Keratinocyte (primary cell): ENCODE measurements around the gene SORD. TPM values are rescaled to one million over a fixed set of nuclear protein-coding genes. Genes with fewer than 3 reads are reported as not detected.
A peak's percentile ranks its signal among the peaks of the same experiment; 100 is the strongest.

Experiments used
- DNase-seq: peaks from one replicate; pipeline ENCODE4 v3.0.0-alpha.2; 2011; ENCODE audit warnings: low read depth, missing footprints, low spot score
- FAIRE-seq: peaks from 2 replicates; lab custom pipeline; 2011; peaks lifted over from hg19 to GRCh38; lab: Jason Lieb, UNC
- H2AFZ ChIP-seq: 2 replicates; pipeline ENCODE4 v1.6.0; 2012; ENCODE audit warnings: low read length, control low read depth, inconsistent platforms; ENCODE audit not compliant: control insufficient read depth
- H3K27ac ChIP-seq: 2 replicates; pipeline ENCODE4 v1.5.1; 2011; ENCODE audit warnings: low read length; ENCODE audit not compliant: control insufficient read depth, insufficient read depth
- H3K27me3 ChIP-seq: 3 replicates; pipeline ENCODE4 v1.6.0; 2011; ENCODE audit warnings: low read length; ENCODE audit not compliant: control insufficient read depth, insufficient read depth; ENCODE audit errors: extremely low read depth
- H3K36me3 ChIP-seq, 2 experiments: 2 replicates in 1 of 2; 3 replicates in 1 of 2; pipeline ENCODE4 v1.5.1; 2011; ENCODE audit warnings: low read length in 2 of 2, mild to moderate bottlenecking in 1 of 2; ENCODE audit not compliant: control insufficient read depth in 2 of 2, insufficient read depth in 2 of 2; ENCODE audit errors: extremely low read depth in 1 of 2
- H3K4me1 ChIP-seq: 3 replicates; pipeline ENCODE4 v1.5.1; 2011; ENCODE audit warnings: low read length; ENCODE audit not compliant: control insufficient read depth, insufficient read depth; ENCODE audit errors: extremely low read depth
- H3K4me2 ChIP-seq: 3 replicates; pipeline ENCODE4 v1.6.0; 2011; ENCODE audit warnings: low read depth, low read length; ENCODE audit not compliant: control insufficient read depth, insufficient read depth; ENCODE audit errors: extremely low read depth
- H3K4me3 ChIP-seq, 3 experiments: fragments of 200-600 bp in 1 of 3; sonication (generic) in 1 of 3; 2 replicates in 2 of 3; 3 replicates in 1 of 3; pipeline ENCODE4 v1.5.1; 2011 to 2016; ENCODE audit warnings: low read length in 3 of 3, mild to moderate bottlenecking in 3 of 3, control low read depth in 2 of 3, inconsistent platforms in 1 of 3, low read depth in 1 of 3, mixed read lengths in 1 of 3, mixed run types in 1 of 3, moderate library complexity in 1 of 3; ENCODE audit not compliant: control insufficient read depth in 2 of 3, insufficient read depth in 2 of 3; ENCODE audit errors: extremely low read depth in 1 of 3
- H3K79me2 ChIP-seq: 2 replicates; pipeline ENCODE4 v1.6.0; 2012; ENCODE audit warnings: low read length; ENCODE audit not compliant: control insufficient read depth, insufficient read depth
- H3K9ac ChIP-seq: 3 replicates; pipeline ENCODE4 v1.6.0; 2011; ENCODE audit warnings: low read length; ENCODE audit not compliant: control insufficient read depth, insufficient read depth; ENCODE audit errors: extremely low read depth
- H3K9me1 ChIP-seq: 3 replicates; pipeline ENCODE4 v1.6.0; 2011; ENCODE audit warnings: low read length; ENCODE audit not compliant: control insufficient read depth, insufficient read depth; ENCODE audit errors: extremely low read depth
- H3K9me3 ChIP-seq: 2 replicates; pipeline ENCODE4 v1.5.1; 2012; ENCODE audit warnings: low read depth, low read length; ENCODE audit not compliant: control insufficient read depth
- H4K20me1 ChIP-seq: 3 replicates; pipeline ENCODE4 v1.6.0; 2011; ENCODE audit warnings: low read length; ENCODE audit not compliant: control insufficient read depth, insufficient read depth; ENCODE audit errors: extremely low read depth
- CTCF ChIP-seq, 3 experiments: IDR thresholded peaks in 1 of 3; conservative IDR thresholded peaks in 1 of 3; optimal IDR thresholded peaks in 1 of 3; 2 replicates in 2 of 3; 3 replicates in 1 of 3; pipeline versions ENCODE3 to v1.5.1; 2011; ENCODE audit warnings: low read length in 3 of 3, mild to moderate bottlenecking in 3 of 3, moderate library complexity in 2 of 3, control low read depth in 1 of 3, inconsistent platforms in 1 of 3; ENCODE audit not compliant: insufficient read depth in 2 of 3; ENCODE audit errors: extremely low read depth in 1 of 3
- EZH2 ChIP-seq: IDR thresholded peaks from one replicate; pipeline ENCODE4 v1.6.1; 2012; ENCODE audit warnings: inconsistent platforms, mild to moderate bottlenecking, low read length, moderate library complexity
- dilution Hi-C: fragments of 300-500 bp; cut with MboI; formaldehyde crosslinking; loops from one replicate; pipeline ENCODE4 v1.7.0; 2020; ENCODE audit warnings: low sequenced_read_pairs; ENCODE audit not compliant: extremely low pct_ligation_motif_present
- polyA plus RNA-seq, 5 experiments: library from polyadenylated mRNA; depleted of rRNA in 3 of 5; stranded (reverse) in 3 of 5; stranded (forward) in 1 of 5; unstranded in 1 of 5; fragments of >200 nt; gene quantifications; 1 replicate in 1 of 5; 2 replicates in 3 of 5; 3 replicates in 1 of 5; pipeline versions ENCODE4 v1.2.1 to v1.2.3, GENCODE V29; 2011 to 2012; ENCODE audit warnings: missing spikeins in 2 of 5, low read depth in 1 of 5, low replicate concordance in 1 of 5

SORD gene
- polyA plus RNA-seq, 1 donor (not counting 4 experiments of a cell fraction or from before 2014, with no cell fraction given) = 46.7 TPM

- Histone ChIP-seq H3K4me1 (peaks cover 14% of the 10 kb centered on the region), H2AFZ (peak overlapping the region; percentile 30), H3K4me2 (peak overlapping the region; percentile 73), H3K9me1 (no peaks in the 10 kb centered on the region), H4K20me1 (peaks cover 5% of the 10 kb centered on the region), H3K79me2 (no peaks in the 10 kb centered on the region), H3K27ac (no peak overlapping the region), H3K36me3 (no peaks in the 10 kb centered on the region), H3K9me3 (no peaks in the 10 kb centered on the region), H3K27me3 (peaks cover 83% of the 10 kb centered on the region), H3K4me3 (peak overlapping the region in 2 of 3 experiments; percentile 19 to 40), H3K9ac (no peak overlapping the region)
- FAIRE-seq = no peak
- dilution Hi-C loops = no loop called here
- TF ChIP-seq EZH2 (peak; percentile 72), CTCF (optimal IDR thresholded peaks at IDR 0.05 in 1 of 3, IDR thresholded peaks at IDR 0.05 in 1 of 3, conservative IDR thresholded peaks at IDR 0.05 in 1 of 3; ENCODE audit: extremely low read depth in 1 of 3, insufficient read depth in 2 of 3, low read length in 3 of 3) (no peak)
- DNase-seq = no peak
Measured at GRCh38 chr15:45112591-45113379, 89.8 kb downstream of the SORD start.

- no peaks in the 10 kb centered on the region for H3K9me1 ChIP-seq
- H3K4me3 ChIP-seq = no peak overlapping the region
- dilution Hi-C loops = no loop called here
- H3K79me2 ChIP-seq = no peaks in the 10 kb centered on the region
- DNase-seq (no peak), FAIRE-seq (no peak)
- no peaks in the 10 kb centered on the region for H3K36me3 ChIP-seq
- no peak for TF ChIP-seq CTCF (optimal IDR thresholded peaks at IDR 0.05 in 1 of 3, IDR thresholded peaks at IDR 0.05 in 1 of 3, conservative IDR thresholded peaks at IDR 0.05 in 1 of 3; ENCODE audit: extremely low read depth in 1 of 3, insufficient read depth in 2 of 3, low read length in 3 of 3)
- no peak for TF ChIP-seq EZH2
- H3K27me3 ChIP-seq = peaks cover 81% of the 10 kb centered on the region
- H3K4me1 ChIP-seq = peaks cover 14% of the 10 kb centered on the region
- no peaks in the 10 kb centered on the region for H3K9me3 ChIP-seq
- no peak overlapping the region for H2AFZ ChIP-seq
- no peak overlapping the region for H3K27ac ChIP-seq
- no peak overlapping the region for H3K9ac ChIP-seq
- peaks cover 5% of the 10 kb centered on the region for H4K20me1 ChIP-seq
- peak overlapping the region; percentile 73 for H3K4me2 ChIP-seq
Measured at GRCh38 chr15:45113380-45113990, 90.5 kb downstream of the SORD start.
